ENCODE data around the gene CERS6. TPM values are rescaled to one million over a fixed set of nuclear protein-coding genes. Genes with fewer than 3 reads are reported as not detected.

CERS6 gene
- total and polyA plus RNA-seq, 10 of the 15 experiments (the other 5 are each of a cell fraction or from before 2014, with no cell fraction given): 1.3 to 20.4 (median 14.1) TPM

- Histone ChIP-seq H3K27ac (ENCODE audit: control insufficient read depth, insufficient read depth) (no peak overlapping the region), H3K9me3 (replicated peaks; ENCODE audit: control insufficient read depth, insufficient read depth, low read length) (peaks cover 30% of the 10 kb centered on the region), H3K4me3 (no peak overlapping the region), H2AFZ (ENCODE audit: control insufficient read depth, low read depth, low read length) (no peak overlapping the region), H4K20me1 (ENCODE audit: control insufficient read depth, insufficient read depth) (no peaks in the 10 kb centered on the region), H3K27me3 (replicated peaks in 1 of 2; ENCODE audit: control insufficient read depth in 2 of 2, insufficient read depth in 2 of 2, low read length in 1 of 2) (no peaks in the 10 kb centered on the region), H3K79me2 (ENCODE audit: control insufficient read depth, insufficient read depth, low read length) (peaks cover 22% of the 10 kb centered on the region), H3K4me1 (ENCODE audit: control insufficient read depth, insufficient read depth, low read length) (peaks cover 30% of the 10 kb centered on the region), H3K9ac (ENCODE audit: control insufficient read depth, insufficient read depth, low read length) (no peak overlapping the region), H3K4me2 (ENCODE audit: control insufficient read depth, insufficient read depth) (no peak overlapping the region), H3K36me3 (ENCODE audit: control insufficient read depth in 2 of 2, insufficient read depth in 2 of 2, low read length in 1 of 2) (no peaks in the 10 kb centered on the region; a peak in 1 of 4 replicates)
- 100% methylated on average over 2 of the region's 2 CpGs for WGBS (ENCODE audit: insufficient coverage, insufficient replicate concordance, low lambda C conversion rate, missing lambda C conversion rate)
- DNase-seq (ENCODE audit: low read depth, low spot score): no peak
- RAD21 ChIA-PET (ENCODE audit: unreplicated experiment): no interaction called here
- SMC1A ChIA-PET (ENCODE audit: uncharacterized antibody, unreplicated experiment): interaction anchor here (1.1 kb wide), 1 partner anchor 10 kb away, joined by 4 read pairs; no protein-coding TSS in a partner anchor
- CTCF ChIA-PET: interaction anchor here (2.2 kb wide), 1 partner anchor 12 kb away, joined by 4 read pairs; no protein-coding TSS in a partner anchor
- FAIRE-seq: no peak
- no TSS peak for BruUV-seq (replicated peaks)
- POLR2A ChIA-PET: no interaction called here
- ATAC-seq: no peak
- intact Hi-C loops (cut with micrococcal nuclease; ENCODE audit: unreplicated experiment): no loop called here
- TF ChIP-seq WRNIP1 (IDR thresholded peaks at IDR 0.05; ENCODE audit: borderline replicate concordance, low read depth, low read length): no peak
- TF ChIP-seq ETV6 (conservative IDR thresholded peaks at IDR 0.05 in 1 of 2, IDR thresholded peaks at IDR 0.05 in 1 of 2; ENCODE audit: borderline replicate concordance in 1 of 2, low read depth in 1 of 2): no peak
- TF ChIP-seq EED (IDR thresholded peaks at IDR 0.05; ENCODE audit: low read depth): no peak
- no peak for TF ChIP-seq POLR2AphosphoS2 (IDR thresholded peaks at IDR 0.05; ENCODE audit: low read depth, low read length)
- no peak for TF ChIP-seq KDM1A (IDR thresholded peaks at IDR 0.05; ENCODE audit: borderline replicate concordance)
- TF ChIP-seq, protein P1, sequence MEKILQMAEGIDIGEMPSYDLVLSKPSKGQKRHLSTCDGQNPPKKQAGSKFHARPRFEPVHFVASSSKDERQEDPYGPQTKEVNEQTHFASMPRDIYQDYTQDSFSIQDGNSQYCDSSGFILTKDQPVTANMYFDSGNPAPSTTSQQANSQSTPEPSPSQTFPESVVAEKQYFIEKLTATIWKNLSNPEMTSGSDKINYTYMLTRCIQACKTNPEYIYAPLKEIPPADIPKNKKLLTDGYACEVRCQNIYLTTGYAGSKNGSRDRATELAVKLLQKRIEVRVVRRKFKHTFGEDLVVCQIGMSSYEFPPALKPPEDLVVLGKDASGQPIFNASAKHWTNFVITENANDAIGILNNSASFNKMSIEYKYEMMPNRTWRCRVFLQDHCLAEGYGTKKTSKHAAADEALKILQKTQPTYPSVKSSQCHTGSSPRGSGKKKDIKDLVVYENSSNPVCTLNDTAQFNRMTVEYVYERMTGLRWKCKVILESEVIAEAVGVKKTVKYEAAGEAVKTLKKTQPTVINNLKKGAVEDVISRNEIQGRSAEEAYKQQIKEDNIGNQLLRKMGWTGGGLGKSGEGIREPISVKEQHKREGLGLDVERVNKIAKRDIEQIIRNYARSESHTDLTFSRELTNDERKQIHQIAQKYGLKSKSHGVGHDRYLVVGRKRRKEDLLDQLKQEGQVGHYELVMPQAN (conservative IDR thresholded peaks at IDR 0.05): no peak
- in situ Hi-C loops (cut with MboI): no loop called here
Measured at GRCh38 chr2:168604252-168604651, 148.2 kb downstream of the CERS6 start.

Data from GM12878 (cell line).